HCT116 (cell line): Measurements from ENCODE around the gene GRIA1. TPM values are rescaled to one million over a fixed set of nuclear protein-coding genes. Genes with fewer than 3 reads are reported as not detected.

Source experiments
- ATAC-seq: fragments of 200-7000 bp; cut with Tn5 transposase; 2 replicates; pipeline ENCODE4 v1.9.1; 2020; ENCODE audit warnings: mild to moderate bottlenecking, moderate library complexity
- BruUV-seq: library from RNA; stranded (reverse); fragments of 400-500 nt; replicated peaks from 2 replicates; lab custom pipeline; 2021; lab: Mats Ljungman, UMichigan
- CTCF ChIA-PET: fragments of 300-600 bp; sonication (Branson Sonifier 250); formaldehyde crosslinking; loops from one replicate; lab custom pipeline; 2021; ENCODE audit warnings: antibody characterized with exemption; lab: Charles Lee
- POLR2A ChIA-PET: fragments of 300-600, 350-600 bp; sonication (Branson Sonifier 250); formaldehyde crosslinking; loops from one replicate; lab custom pipeline; 2021; ENCODE audit warnings: antibody characterized with exemption; lab: Charles Lee
- RAD21 ChIA-PET, 2 experiments: fragments of 300-600 bp; sonication (Branson Sonifier 250); formaldehyde crosslinking; loops; one replicate each; lab custom pipeline; 2023; ENCODE audit warnings: low total read pairs in 2 of 2; ENCODE audit not compliant: uncharacterized antibody in 2 of 2, unreplicated experiment in 2 of 2, low non-redundant PET in 1 of 2; lab: Charles Lee
- DNase-seq: peaks from one replicate; pipeline ENCODE4 v3.0.0-alpha.2; 2010; ENCODE audit warnings: low read depth, low spot score
- H2AFZ ChIP-seq: fragments of 200-600 bp; shearing (Covaris generic), sonication (generic); 2 replicates; pipeline ENCODE4 v1.6.1; 2017; ENCODE audit warnings: low read depth, mixed run types, mixed read lengths, antibody characterized with exemption, low read length; ENCODE audit not compliant: poor library complexity, severe bottlenecking
- H3K27ac ChIP-seq: 2 replicates; pipeline ENCODE4 v1.5.1; 2012; ENCODE audit warnings: low read depth, low read length
- H3K27me3 ChIP-seq: fragments of 200-600 bp; sonication (generic); 2 replicates; pipeline ENCODE4 v1.6.1; 2016; ENCODE audit warnings: mixed run types, low read length, mixed read lengths; ENCODE audit not compliant: insufficient read depth
- H3K36me3 ChIP-seq, 2 experiments: fragments of 200-500 bp in 1 of 2; fragments of 200-600 bp in 1 of 2; sonication (Bioruptor generic) in 1 of 2; sonication (generic) in 1 of 2; 2 replicates each; pipeline versions ENCODE4 v1.5.1 to v1.6.1; 2014 to 2016; ENCODE audit warnings: low read length in 2 of 2, inconsistent platforms in 1 of 2, mixed read lengths in 1 of 2, mixed run types in 1 of 2; ENCODE audit not compliant: insufficient read depth in 2 of 2, control insufficient read depth in 1 of 2
- H3K4me1 ChIP-seq, 2 experiments: fragments of 200-600 bp in 1 of 2; sonication (generic) in 1 of 2; 2 replicates each; pipeline versions ENCODE4 v1.5.1 to v1.6.1; 2012 to 2017; ENCODE audit warnings: low read length in 2 of 2, inconsistent platforms in 1 of 2, mild to moderate bottlenecking in 1 of 2, mixed read lengths in 1 of 2, mixed run types in 1 of 2, moderate library complexity in 1 of 2; ENCODE audit not compliant: insufficient read depth in 2 of 2, control insufficient read depth in 1 of 2
- H3K4me2 ChIP-seq: fragments of 200-600 bp; sonication (generic); 2 replicates; pipeline ENCODE4 v1.6.1; 2017; ENCODE audit warnings: mixed run types, low read length, mixed read lengths
- H3K4me3 ChIP-seq, 2 experiments: fragments of 200-600 bp in 1 of 2; sonication (generic) in 1 of 2; replicated peaks in 1 of 2; 2 replicates each; pipeline ENCODE4 v1.5.1; 2011 to 2016; ENCODE audit warnings: low read length in 2 of 2, control low read depth in 1 of 2, low read depth in 1 of 2, mild to moderate bottlenecking in 1 of 2, mixed read lengths in 1 of 2, mixed run types in 1 of 2
- H3K79me2 ChIP-seq: fragments of 200-600 bp; sonication (generic); 2 replicates; pipeline ENCODE4 v1.6.1; 2017; ENCODE audit warnings: mild to moderate bottlenecking, mixed run types, low read length, moderate library complexity, mixed read lengths; ENCODE audit not compliant: insufficient read depth
- H3K9ac ChIP-seq: fragments of 200-600 bp; sonication (generic); 2 replicates; pipeline ENCODE4 v1.6.1; 2016; ENCODE audit warnings: low read length, mixed read lengths
- H3K9me2 ChIP-seq: fragments of 200-600 bp; sonication (generic), shearing (Covaris generic); 2 replicates; pipeline ENCODE4 v1.6.1; 2017; ENCODE audit warnings: mixed run types, mild to moderate bottlenecking, moderate library complexity; ENCODE audit not compliant: insufficient read depth
- H3K9me3 ChIP-seq, 2 experiments: fragments of 200-500 bp in 1 of 2; fragments of 200-600 bp in 1 of 2; sonication (Bioruptor generic) in 1 of 2; sonication (generic) in 1 of 2; 2 replicates each; pipeline ENCODE4 v1.6.1; 2014 to 2017; ENCODE audit warnings: low read length in 2 of 2, mixed read lengths in 2 of 2, inconsistent platforms in 1 of 2, low read depth in 1 of 2, mild to moderate bottlenecking in 1 of 2, mixed run types in 1 of 2, moderate library complexity in 1 of 2; ENCODE audit not compliant: control insufficient read depth in 1 of 2, insufficient read depth in 1 of 2
- H4K20me1 ChIP-seq: fragments of 200-600 bp; sonication (generic), shearing (Covaris generic); 2 replicates; pipeline ENCODE4 v1.6.1; 2017; ENCODE audit warnings: mixed run types, mild to moderate bottlenecking, moderate library complexity; ENCODE audit not compliant: insufficient read depth
- CBX3 ChIP-seq: IDR thresholded peaks from 2 replicates; pipeline ENCODE4 v1.6.1; 2012; ENCODE audit warnings: low read depth
- EGR1 ChIP-seq: IDR thresholded peaks from 2 replicates; pipeline ENCODE4 v1.6.1; 2012; ENCODE audit warnings: low read depth
- EZH2phosphoT487 ChIP-seq: fragments of 200-600 bp; IDR thresholded peaks from 2 replicates; pipeline ENCODE4 v1.6.1; 2018; ENCODE audit warnings: antibody characterized with exemption, borderline replicate concordance
- FOSL1 ChIP-seq: IDR thresholded peaks from 2 replicates; pipeline ENCODE4 v1.6.1; 2012; ENCODE audit warnings: low read depth
- POLR2A ChIP-seq: IDR thresholded peaks from 2 replicates; pipeline ENCODE4 v1.7.0; 2011; ENCODE audit warnings: borderline replicate concordance; ENCODE audit not compliant: insufficient read depth, insufficient read length; ENCODE audit errors: extremely low read depth
- RAD21 ChIP-seq: IDR thresholded peaks from 2 replicates; pipeline ENCODE4 v1.6.1; 2012; ENCODE audit warnings: low read depth, mild to moderate bottlenecking
- SP1 ChIP-seq: IDR thresholded peaks from 2 replicates; pipeline ENCODE4 v1.6.1; 2012; ENCODE audit warnings: low read depth
- SRF ChIP-seq: IDR thresholded peaks from 2 replicates; pipeline ENCODE4 v1.6.1; 2012; ENCODE audit warnings: low read depth
- TCF7L2 ChIP-seq: IDR thresholded peaks from 2 replicates; pipeline ENCODE4 v1.7.0; 2011; ENCODE audit warnings: borderline replicate concordance, inconsistent platforms; ENCODE audit not compliant: insufficient read depth, insufficient read length; ENCODE audit errors: extremely low read depth
- ZFX ChIP-seq: fragments of 450-650 bp; IDR thresholded peaks from 2 replicates; pipeline ENCODE4 v1.6.1; 2017
- ZNF274 ChIP-seq: fragments of 200-500 bp; sonication (Bioruptor generic); IDR thresholded peaks from 2 replicates; pipeline ENCODE4 v1.6.1; 2014; ENCODE audit warnings: mild to moderate bottlenecking, low read depth, low read length, inconsistent platforms
- intact Hi-C: fragments of 100-400 bp; cut with micrococcal nuclease; formaldehyde crosslinking; loops from 2 replicates; pipeline ENCODE4 v1.10.0; 2022
- total RNA-seq: library from RNA; stranded (reverse); gene quantifications from one replicate; pipeline ENCODE4 v1.2.1, GENCODE V29; 2021; ENCODE audit not compliant: unreplicated experiment
- TF ChIP-seq, protein P1 (sequence below): IDR thresholded peaks from 2 replicates; pipeline ENCODE4 v1.6.1; 2012
- TF ChIP-seq, protein P2 (sequence below): IDR thresholded peaks from 2 replicates; pipeline ENCODE4 v1.6.1; 2011; ENCODE audit warnings: mild to moderate bottlenecking, low read length, moderate library complexity; ENCODE audit not compliant: insufficient replicate concordance; ENCODE audit errors: extremely low read depth
- TF ChIP-seq, protein P3 (sequence below), 3 experiments: fragments of 200-600 bp in 1 of 3; sonication (generic) in 1 of 3; IDR thresholded peaks in 2 of 3; conservative IDR thresholded peaks in 1 of 3; 2 replicates each; pipeline ENCODE4 v1.5.1; 2012 to 2017; ENCODE audit warnings: low read depth in 2 of 3, low read length in 2 of 3, antibody characterized with exemption in 1 of 3, borderline replicate concordance in 1 of 3, control low read depth in 1 of 3, mild to moderate bottlenecking in 1 of 3, mixed read lengths in 1 of 3, mixed run types in 1 of 3, moderate library complexity in 1 of 3; ENCODE audit not compliant: insufficient read depth in 1 of 3

The GRIA1 gene
- total RNA-seq, 1 experiment from 2014 or later, result not detected

DNA sequence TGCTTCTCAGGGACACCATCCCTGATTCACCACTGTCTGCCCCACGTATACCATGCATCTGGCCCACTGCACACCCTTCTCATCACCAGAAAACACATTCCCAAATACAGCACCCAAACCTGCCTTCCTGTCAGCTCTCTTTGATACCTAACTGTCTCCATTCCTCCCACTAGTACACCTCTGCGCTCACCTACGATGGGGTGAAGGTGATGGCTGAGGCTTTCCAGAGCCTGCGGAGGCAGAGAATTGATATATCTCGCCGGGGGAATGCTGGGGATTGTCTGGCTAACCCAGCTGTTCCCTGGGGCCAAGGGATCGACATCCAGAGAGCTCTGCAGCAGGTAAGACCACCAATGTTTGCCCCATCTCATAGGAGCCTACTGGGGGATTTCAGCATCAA lies 186.4 kb downstream of the GRIA1 start:
- RAD21 ChIA-PET, result no interaction called here
- no peaks in the 10 kb centered on the region for H3K4me1 ChIP-seq
- H3K79me2 ChIP-seq, result no peaks in the 10 kb centered on the region
- H3K4me2 ChIP-seq, result no peak overlapping the region
- H3K4me3 ChIP-seq, result no peak overlapping the region
- CTCF ChIA-PET, result no interaction called here
- H3K9me2 ChIP-seq, result no peaks in the 10 kb centered on the region
- peaks cover 21% of the 10 kb centered on the region for H3K27me3 ChIP-seq
- H3K9ac ChIP-seq, result no peak overlapping the region
- H3K9me3 ChIP-seq, result no peaks in the 10 kb centered on the region
- no TSS peak for BruUV-seq
- intact Hi-C loops, result no loop called here
- no peaks in the 10 kb centered on the region for H4K20me1 ChIP-seq
- H2AFZ ChIP-seq, result no peak overlapping the region
- POLR2A ChIA-PET, result no interaction called here
- no peak for DNase-seq
- H3K27ac ChIP-seq, result no peak overlapping the region
- no peaks in the 10 kb centered on the region for H3K36me3 ChIP-seq
- TF ChIP-seq POLR2A, result no peak
- no peak for TF ChIP-seq TCF7L2
- TF ChIP-seq CBX3, result no peak
- no peak for TF ChIP-seq SRF
- TF ChIP-seq ZNF274, result no peak
- TF ChIP-seq FOSL1, result no peak
- TF ChIP-seq SP1, result no peak
- TF ChIP-seq, protein P1, sequence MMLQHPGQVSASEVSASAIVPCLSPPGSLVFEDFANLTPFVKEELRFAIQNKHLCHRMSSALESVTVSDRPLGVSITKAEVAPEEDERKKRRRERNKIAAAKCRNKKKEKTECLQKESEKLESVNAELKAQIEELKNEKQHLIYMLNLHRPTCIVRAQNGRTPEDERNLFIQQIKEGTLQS, result no peak
- TF ChIP-seq, protein P2, sequence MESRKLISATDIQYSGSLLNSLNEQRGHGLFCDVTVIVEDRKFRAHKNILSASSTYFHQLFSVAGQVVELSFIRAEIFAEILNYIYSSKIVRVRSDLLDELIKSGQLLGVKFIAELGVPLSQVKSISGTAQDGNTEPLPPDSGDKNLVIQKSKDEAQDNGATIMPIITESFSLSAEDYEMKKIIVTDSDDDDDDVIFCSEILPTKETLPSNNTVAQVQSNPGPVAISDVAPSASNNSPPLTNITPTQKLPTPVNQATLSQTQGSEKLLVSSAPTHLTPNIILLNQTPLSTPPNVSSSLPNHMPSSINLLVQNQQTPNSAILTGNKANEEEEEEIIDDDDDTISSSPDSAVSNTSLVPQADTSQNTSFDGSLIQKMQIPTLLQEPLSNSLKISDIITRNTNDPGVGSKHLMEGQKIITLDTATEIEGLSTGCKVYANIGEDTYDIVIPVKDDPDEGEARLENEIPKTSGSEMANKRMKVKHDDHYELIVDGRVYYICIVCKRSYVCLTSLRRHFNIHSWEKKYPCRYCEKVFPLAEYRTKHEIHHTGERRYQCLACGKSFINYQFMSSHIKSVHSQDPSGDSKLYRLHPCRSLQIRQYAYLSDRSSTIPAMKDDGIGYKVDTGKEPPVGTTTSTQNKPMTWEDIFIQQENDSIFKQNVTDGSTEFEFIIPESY, result no peak
- no peak for TF ChIP-seq RAD21
- TF ChIP-seq ZFX, result no peak
- no peak for TF ChIP-seq EZH2phosphoT487
- TF ChIP-seq EGR1, result no peak
- TF ChIP-seq, protein P3, sequence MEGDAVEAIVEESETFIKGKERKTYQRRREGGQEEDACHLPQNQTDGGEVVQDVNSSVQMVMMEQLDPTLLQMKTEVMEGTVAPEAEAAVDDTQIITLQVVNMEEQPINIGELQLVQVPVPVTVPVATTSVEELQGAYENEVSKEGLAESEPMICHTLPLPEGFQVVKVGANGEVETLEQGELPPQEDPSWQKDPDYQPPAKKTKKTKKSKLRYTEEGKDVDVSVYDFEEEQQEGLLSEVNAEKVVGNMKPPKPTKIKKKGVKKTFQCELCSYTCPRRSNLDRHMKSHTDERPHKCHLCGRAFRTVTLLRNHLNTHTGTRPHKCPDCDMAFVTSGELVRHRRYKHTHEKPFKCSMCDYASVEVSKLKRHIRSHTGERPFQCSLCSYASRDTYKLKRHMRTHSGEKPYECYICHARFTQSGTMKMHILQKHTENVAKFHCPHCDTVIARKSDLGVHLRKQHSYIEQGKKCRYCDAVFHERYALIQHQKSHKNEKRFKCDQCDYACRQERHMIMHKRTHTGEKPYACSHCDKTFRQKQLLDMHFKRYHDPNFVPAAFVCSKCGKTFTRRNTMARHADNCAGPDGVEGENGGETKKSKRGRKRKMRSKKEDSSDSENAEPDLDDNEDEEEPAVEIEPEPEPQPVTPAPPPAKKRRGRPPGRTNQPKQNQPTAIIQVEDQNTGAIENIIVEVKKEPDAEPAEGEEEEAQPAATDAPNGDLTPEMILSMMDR (IDR thresholded peaks at IDR 0.05 in 2 of 3, conservative IDR thresholded peaks at IDR 0.05 in 1 of 3; ENCODE audit: borderline replicate concordance in 1 of 3, insufficient read depth in 1 of 3, low read depth in 2 of 3, low read length in 2 of 3), result no peak
- ATAC-seq, result no peak
